Brain microvascular endothelial cell (primary cell): Measurements from ENCODE around the gene ACOXL.

Source experiments
- DNase-seq: peaks from one replicate; pipeline ENCODE4 v3.0.0-alpha.2; 2020
- H3K27ac ChIP-seq: fragments of 250-450 bp; sonication (Bioruptor Pico); 2 replicates; pipeline ENCODE4 v1.5.1; 2020; ENCODE audit warnings: mild to moderate bottlenecking, moderate library complexity
- H3K27me3 ChIP-seq: fragments of 250-450 bp; sonication (Bioruptor Pico); replicated peaks from 2 replicates; pipeline ENCODE4 v1.5.1; 2020; ENCODE audit warnings: mild to moderate bottlenecking
- H3K36me3 ChIP-seq: fragments of 250-450 bp; sonication (Bioruptor Pico); replicated peaks from 2 replicates; pipeline ENCODE4 v1.5.1; 2020; ENCODE audit warnings: mild to moderate bottlenecking
- H3K4me3 ChIP-seq: 2 replicates; pipeline ENCODE4 v1.5.1; 2011; ENCODE audit warnings: low read depth, mild to moderate bottlenecking, control low read depth, low read length, moderate library complexity
- in situ Hi-C: cut with HindIII; loops from 2 replicates; pipeline ENCODE4 v1.10.0; 2017; ENCODE audit warnings: low sequenced_read_pairs, low pct_ligation_motif_present
- TF ChIP-seq, protein P1 (sequence below): IDR thresholded peaks from 2 replicates; pipeline ENCODE4 v1.5.1; 2011; ENCODE audit warnings: low read depth, mild to moderate bottlenecking, moderate library complexity, low read length, control low read depth, inconsistent platforms; ENCODE audit errors: missing control alignments

ACOXL gene

GRCh38 chr2:111017034-111017622 is 284.8 kb downstream of the ACOXL start:
- Histone ChIP-seq H3K4me3 (no peak overlapping the region), H3K36me3 (no peaks in the 10 kb centered on the region), H3K27me3 (peaks cover 7% of the 10 kb centered on the region), H3K27ac (no peak overlapping the region)
- in situ Hi-C loops: no loop called here
- DNase-seq: no peak
- TF ChIP-seq, protein P1, sequence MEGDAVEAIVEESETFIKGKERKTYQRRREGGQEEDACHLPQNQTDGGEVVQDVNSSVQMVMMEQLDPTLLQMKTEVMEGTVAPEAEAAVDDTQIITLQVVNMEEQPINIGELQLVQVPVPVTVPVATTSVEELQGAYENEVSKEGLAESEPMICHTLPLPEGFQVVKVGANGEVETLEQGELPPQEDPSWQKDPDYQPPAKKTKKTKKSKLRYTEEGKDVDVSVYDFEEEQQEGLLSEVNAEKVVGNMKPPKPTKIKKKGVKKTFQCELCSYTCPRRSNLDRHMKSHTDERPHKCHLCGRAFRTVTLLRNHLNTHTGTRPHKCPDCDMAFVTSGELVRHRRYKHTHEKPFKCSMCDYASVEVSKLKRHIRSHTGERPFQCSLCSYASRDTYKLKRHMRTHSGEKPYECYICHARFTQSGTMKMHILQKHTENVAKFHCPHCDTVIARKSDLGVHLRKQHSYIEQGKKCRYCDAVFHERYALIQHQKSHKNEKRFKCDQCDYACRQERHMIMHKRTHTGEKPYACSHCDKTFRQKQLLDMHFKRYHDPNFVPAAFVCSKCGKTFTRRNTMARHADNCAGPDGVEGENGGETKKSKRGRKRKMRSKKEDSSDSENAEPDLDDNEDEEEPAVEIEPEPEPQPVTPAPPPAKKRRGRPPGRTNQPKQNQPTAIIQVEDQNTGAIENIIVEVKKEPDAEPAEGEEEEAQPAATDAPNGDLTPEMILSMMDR: no peak

- H3K27ac ChIP-seq: no peak overlapping the region
- no peaks in the 10 kb centered on the region for H3K36me3 ChIP-seq
- H3K4me3 ChIP-seq: no peak overlapping the region
- TF ChIP-seq, protein P1: no peak
- no peak for DNase-seq
- in situ Hi-C loops: no loop called here
- H3K27me3 ChIP-seq: peaks cover 7% of the 10 kb centered on the region
Observed at GRCh38 chr2:111017909-111018308, 285.5 kb downstream of the ACOXL start.

DNA sequence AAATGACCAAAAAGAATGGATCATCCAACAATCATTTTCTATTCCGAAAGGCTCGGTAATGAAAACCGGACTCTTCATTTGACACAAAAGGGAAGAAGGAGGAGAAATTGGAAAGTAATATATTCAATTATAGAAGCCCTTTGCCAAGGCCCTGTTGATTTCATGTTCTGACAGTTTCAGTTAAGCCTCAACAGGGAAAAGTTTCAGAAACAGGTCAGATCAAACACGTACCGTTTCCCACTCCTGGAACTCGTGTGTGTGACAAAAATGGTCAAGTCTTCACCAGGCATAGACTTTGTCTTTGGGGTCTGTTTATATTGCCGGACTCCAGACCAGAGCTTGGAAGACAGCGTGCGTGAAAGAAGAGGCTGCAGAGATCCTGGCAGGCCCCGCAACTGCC is 287.0 kb downstream of the ACOXL start:
- H3K4me3 ChIP-seq: no peak overlapping the region
- peaks cover 9% of the 10 kb centered on the region for H3K27me3 ChIP-seq
- H3K36me3 ChIP-seq: no peaks in the 10 kb centered on the region
- in situ Hi-C loops: no loop called here
- no peak for DNase-seq
- TF ChIP-seq, protein P1: no peak
- no peak overlapping the region for H3K27ac ChIP-seq

GRCh38 chr2:111022633-111023032 is 290.3 kb downstream of the ACOXL start:
- H3K4me3 ChIP-seq: no peak overlapping the region
- in situ Hi-C loops: no loop called here
- peaks cover 15% of the 10 kb centered on the region for H3K27me3 ChIP-seq
- TF ChIP-seq, protein P1: no peak
- DNase-seq: no peak
- H3K27ac ChIP-seq: no peak overlapping the region
- no peaks in the 10 kb centered on the region for H3K36me3 ChIP-seq

GRCh38 chr2:111024496-111024895 is 292.1 kb downstream of the ACOXL start:
- no peak for DNase-seq
- in situ Hi-C loops: no loop called here
- Histone ChIP-seq H3K27me3 (peaks cover 13% of the 10 kb centered on the region), H3K36me3 (no peaks in the 10 kb centered on the region), H3K27ac (no peak overlapping the region), H3K4me3 (no peak overlapping the region)
- TF ChIP-seq, protein P1: no peak

DNA sequence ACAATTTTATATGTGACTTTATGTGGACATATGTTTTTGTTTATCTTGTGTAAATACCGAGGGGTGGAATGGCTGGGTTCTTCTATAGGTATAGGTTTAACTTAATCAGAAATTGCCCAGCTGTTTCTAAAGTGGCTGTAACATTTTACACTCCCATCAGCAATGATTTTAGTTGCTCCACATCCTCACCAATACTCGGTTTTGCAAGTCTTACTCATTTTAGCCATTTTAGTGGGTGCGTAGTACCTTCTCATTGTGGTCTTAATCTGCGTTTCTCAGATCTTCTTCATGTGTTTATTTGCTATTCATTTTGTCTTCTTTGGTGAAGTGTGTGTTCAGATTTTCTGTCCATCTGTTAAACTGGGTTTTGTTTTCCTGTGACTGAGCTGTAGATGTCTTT is 292.9 kb downstream of the ACOXL start:
- Histone ChIP-seq H3K27me3 (peaks cover 13% of the 10 kb centered on the region), H3K36me3 (no peaks in the 10 kb centered on the region), H3K27ac (no peak overlapping the region), H3K4me3 (no peak overlapping the region)
- in situ Hi-C loops: no loop called here
- no peak for DNase-seq
- TF ChIP-seq, protein P1: no peak
